Neuronal stem cell (in vitro differentiated cells): ENCODE measurements around the gene PDZD11.
A peak's percentile ranks its signal among the peaks of the same experiment; 100 is the strongest.

Experiments used
- DNase-seq: peaks from one replicate; pipeline ENCODE4 v3.0.0-alpha.2; 2013; ENCODE audit warnings: low spot score
- H2AFZ ChIP-seq: one replicate; pipeline ENCODE4 v1.6.1; 2013; ENCODE audit warnings: mild to moderate bottlenecking, low read length, inconsistent platforms
- H2AK5ac ChIP-seq: 2 replicates; pipeline ENCODE4 v1.6.1; 2013; ENCODE audit warnings: low read depth, mild to moderate bottlenecking, inconsistent platforms, low read length, moderate library complexity, mixed read lengths
- H2BK120ac ChIP-seq: 2 replicates; pipeline ENCODE4 v1.6.1; 2013; ENCODE audit warnings: low read depth, mild to moderate bottlenecking, inconsistent platforms, low read length, moderate library complexity, mixed read lengths
- H2BK12ac ChIP-seq: one replicate; pipeline ENCODE4 v1.6.1; 2013; ENCODE audit warnings: low read length, inconsistent platforms
- H2BK15ac ChIP-seq: 2 replicates; pipeline ENCODE4 v1.6.1; 2013; ENCODE audit warnings: mild to moderate bottlenecking, low read length, inconsistent platforms, mixed read lengths
- H2BK5ac ChIP-seq: one replicate; pipeline ENCODE4 v1.6.1; 2013; ENCODE audit warnings: inconsistent platforms, mild to moderate bottlenecking, low read length, moderate library complexity
- H3K14ac ChIP-seq: one replicate; pipeline ENCODE4 v1.6.1; 2013; ENCODE audit warnings: low read length, inconsistent platforms
- H3K18ac ChIP-seq: 2 replicates; pipeline ENCODE4 v1.6.1; 2013; ENCODE audit warnings: low read length, inconsistent platforms
- H3K23ac ChIP-seq: 2 replicates; pipeline ENCODE4 v1.6.1; 2013; ENCODE audit warnings: low read depth, mild to moderate bottlenecking, mixed read lengths, low read length, inconsistent platforms; ENCODE audit not compliant: poor library complexity
- H3K27ac ChIP-seq: replicated peaks from 3 replicates; pipeline ENCODE4 v1.5.1; 2013; ENCODE audit warnings: low read length, inconsistent platforms
- H3K27me3 ChIP-seq, 3 experiments: 2 replicates each; pipeline ENCODE4 v1.6.1; 2013; ENCODE audit warnings: low read length in 3 of 3, mild to moderate bottlenecking in 2 of 3, inconsistent platforms in 1 of 3, low read depth in 1 of 3, mixed read lengths in 1 of 3, moderate library complexity in 1 of 3; ENCODE audit not compliant: control insufficient read depth in 3 of 3, insufficient read depth in 3 of 3
- H3K36me3 ChIP-seq, 2 donors: replicated peaks in 1 of 2; 2 replicates each; pipeline ENCODE4 v1.6.1; 2013; ENCODE audit warnings: low read length in 2 of 2; ENCODE audit not compliant: control insufficient read depth in 2 of 2, insufficient read depth in 2 of 2
- H3K4ac ChIP-seq: 2 replicates; pipeline ENCODE4 v1.6.1; 2013; ENCODE audit warnings: inconsistent platforms, mild to moderate bottlenecking, low read length, moderate library complexity
- H3K4me1 ChIP-seq, 2 donors: 1 replicate in 1 of 2; 2 replicates in 1 of 2; pipeline ENCODE4 v1.6.1; 2013; ENCODE audit warnings: low read length in 2 of 2, low read depth in 1 of 2; ENCODE audit not compliant: control insufficient read depth in 2 of 2, insufficient read depth in 1 of 2
- H3K4me2 ChIP-seq: one replicate; pipeline ENCODE4 v1.6.1; 2013; ENCODE audit warnings: mild to moderate bottlenecking, low read length, inconsistent platforms; ENCODE audit not compliant: insufficient read depth, poor library complexity, severe bottlenecking
- H3K4me3 ChIP-seq, 2 donors: 2 replicates each; pipeline ENCODE4 v1.5.1; 2013; ENCODE audit warnings: low read length in 2 of 2, mild to moderate bottlenecking in 2 of 2, inconsistent platforms in 1 of 2, moderate library complexity in 1 of 2
- H3K79me1 ChIP-seq: one replicate; pipeline ENCODE4 v1.6.1; 2013; ENCODE audit warnings: low read depth, mild to moderate bottlenecking, inconsistent platforms, low read length, moderate library complexity
- H3K9ac ChIP-seq: one replicate; pipeline ENCODE4 v1.6.1; 2013; ENCODE audit warnings: mild to moderate bottlenecking, low read depth, low read length, inconsistent platforms; ENCODE audit not compliant: poor library complexity
- H3K9me3 ChIP-seq, 2 donors: replicated peaks in 1 of 2; 2 replicates each; pipeline versions ENCODE3 to v1.6.1; 2013; ENCODE audit warnings: low read length in 2 of 2, mild to moderate bottlenecking in 2 of 2, inconsistent platforms in 1 of 2, low read depth in 1 of 2, mixed read lengths in 1 of 2, moderate library complexity in 1 of 2; ENCODE audit not compliant: control insufficient read depth in 2 of 2, insufficient read depth in 1 of 2
- H4K8ac ChIP-seq: one replicate; pipeline ENCODE4 v1.6.1; 2013; ENCODE audit warnings: low read depth, mild to moderate bottlenecking, inconsistent platforms, low read length, moderate library complexity
- H4K91ac ChIP-seq: one replicate; pipeline ENCODE4 v1.6.1; 2013; ENCODE audit warnings: low read length, low read depth, mild to moderate bottlenecking, inconsistent platforms; ENCODE audit not compliant: poor library complexity
- WGBS, 2 donors: extraction: QIAGEN DNeasy Blood & Tissue Kit; methylation state at CpG; one replicate each; pipeline ENCODE4 v1.1.7; 2013; ENCODE audit warnings: missing lambda C conversion rate in 2 of 2, mixed read lengths in 1 of 2; ENCODE audit not compliant: insufficient read length in 2 of 2, insufficient replicate concordance in 1 of 2; ENCODE audit errors: extremely low coverage in 2 of 2; 5-methylcytosine and 5-hydroxymethylcytosine counted together

PDZD11 gene

GRCh38 chrX:70289168-70289792 is 447 bp downstream of the PDZD11 start:
- H3K36me3 ChIP-seq, result peaks cover 3 to 53% of the 10 kb centered on the region in 2 donors
- no peak for DNase-seq
- no CpG with 5 or more reads among the region's 11 CpGs for WGBS, 2 donors

GRCh38 chrX:70281951-70282350 is 7.8 kb downstream of the PDZD11 start, which contains the start of gene RAB41:
TSS of gene RAB41 (plus strand) at chrX:70282172. CDS start at chrX:70282218, 46 bp downstream.
- H2BK5ac ChIP-seq, result no peak within 1 kb of the TSS
- no peak within 1 kb of the TSS for H2AK5ac ChIP-seq
- no peaks in the 10 kb centered on the region for H3K9me3 ChIP-seq
- H3K4ac ChIP-seq, result no peak within 1 kb of the TSS
- no peak within 1 kb of the TSS for H2AFZ ChIP-seq
- H3K4me1 ChIP-seq, result no peaks in the 10 kb centered on the region
- H3K36me3 ChIP-seq, result peaks cover 0 to 14% of the 10 kb centered on the region in 2 donors
- peaks cover 0 to 5% (median 0%) of the 10 kb centered on the region in 3 experiments for H3K27me3 ChIP-seq
- no peak within 1 kb of the TSS for H3K23ac ChIP-seq
- no peak within 1 kb of the TSS for H3K4me3 ChIP-seq
- no peak for DNase-seq
- no peak within 1 kb of the TSS for H2BK15ac ChIP-seq
- H3K9ac ChIP-seq, result no peak within 1 kb of the TSS
- no peak within 1 kb of the TSS for H2BK12ac ChIP-seq
- H2BK120ac ChIP-seq, result no peak within 1 kb of the TSS
- no peak within 1 kb of the TSS for H3K4me2 ChIP-seq
- no peak within 1 kb of the TSS for H3K14ac ChIP-seq
- H4K8ac ChIP-seq, result no peak within 1 kb of the TSS
- H3K79me1 ChIP-seq, result no peaks in the 10 kb centered on the region
- no peak within 1 kb of the TSS for H4K91ac ChIP-seq
- no peak within 1 kb of the TSS for H3K27ac ChIP-seq
- WGBS, 2 donors, result no CpG with 5 or more reads among the region's 21 CpGs
- H3K18ac ChIP-seq, result no peak within 1 kb of the TSS

More at GRCh38 chrX:70289168-70289792, 447 bp downstream of the PDZD11 start:
- H2AK5ac ChIP-seq, result no peak overlapping the region
- H3K27ac ChIP-seq, result no peak overlapping the region
- peaks cover 0 to 5% (median 0%) of the 10 kb centered on the region in 3 experiments for H3K27me3 ChIP-seq
- no peak overlapping the region for H4K91ac ChIP-seq
- no peak overlapping the region for H2BK120ac ChIP-seq
- peak overlapping the region; percentile 80 for H3K23ac ChIP-seq
- no peaks in the 10 kb centered on the region for H3K79me1 ChIP-seq
- peak overlapping the region; percentile 93 for H2AFZ ChIP-seq
- peak overlapping the region; percentile 92 for H3K4me3 ChIP-seq
- H3K4me1 ChIP-seq, result peaks cover 3% of the 10 kb centered on the region in 2 donors
- peak overlapping the region; percentile 81 for H3K9ac ChIP-seq
- no peak overlapping the region for H3K4ac ChIP-seq
- no peak overlapping the region for H2BK5ac ChIP-seq
- no peak overlapping the region for H4K8ac ChIP-seq
- peak overlapping the region; percentile 37 for H3K4me2 ChIP-seq
- H2BK15ac ChIP-seq, result no peak overlapping the region
- no peak overlapping the region for H2BK12ac ChIP-seq
- no peak overlapping the region for H3K14ac ChIP-seq
- H3K18ac ChIP-seq, result no peak overlapping the region
- H3K9me3 ChIP-seq, result no peaks in the 10 kb centered on the region

GRCh38 chrX:70280573-70280972 is 9.2 kb downstream of the PDZD11 start:
- Histone ChIP-seq H2BK120ac (no peak overlapping the region), H3K4me2 (no peak overlapping the region), H3K79me1 (no peaks in the 10 kb centered on the region), H3K9ac (no peak overlapping the region), H3K4me1 (no peaks in the 10 kb centered on the region), H3K36me3 (peaks cover 0 to 3% of the 10 kb centered on the region in 2 donors), H4K91ac (no peak overlapping the region), H3K23ac (no peak overlapping the region), H3K27me3 (peaks cover 0 to 3% (median 0%) of the 10 kb centered on the region in 3 experiments), H2AFZ (no peak overlapping the region), H3K4ac (no peak overlapping the region), H2AK5ac (no peak overlapping the region), H3K27ac (no peak overlapping the region), H2BK5ac (no peak overlapping the region), H4K8ac (no peak overlapping the region), H3K18ac (no peak overlapping the region), H3K14ac (no peak overlapping the region), H2BK12ac (no peak overlapping the region), H2BK15ac (no peak overlapping the region), H3K4me3 (no peak overlapping the region), H3K9me3 (no peaks in the 10 kb centered on the region)
- DNase-seq, result no peak
- WGBS, 2 donors, result no CpG with 5 or more reads among the region's 3 CpGs

- Histone ChIP-seq H3K27me3 (no peaks in the 10 kb centered on the region), H4K8ac (no peak overlapping the region), H4K91ac (no peak overlapping the region), H2BK5ac (no peak overlapping the region), H3K4ac (no peak overlapping the region), H2AFZ (no peak overlapping the region), H2BK15ac (no peak overlapping the region), H3K27ac (no peak overlapping the region), H3K23ac (no peak overlapping the region), H3K4me1 (no peaks in the 10 kb centered on the region), H3K4me3 (no peak overlapping the region), H2BK12ac (no peak overlapping the region), H3K14ac (no peak overlapping the region), H3K9ac (no peak overlapping the region), H2BK120ac (no peak overlapping the region), H3K9me3 (no peaks in the 10 kb centered on the region), H3K4me2 (no peak overlapping the region), H3K18ac (no peak overlapping the region), H3K79me1 (no peaks in the 10 kb centered on the region), H2AK5ac (no peak overlapping the region), H3K36me3 (no peaks in the 10 kb centered on the region)
- DNase-seq, result no peak
- no CpG with 5 or more reads among the region's 3 CpGs for WGBS, 2 donors
Measured at GRCh38 chrX:70279081-70279480, 10.6 kb downstream of the PDZD11 start.
